Choroid plexus epithelial cell (primary cell): ENCODE data around the gene RPS6KC1.
A peak's percentile ranks its signal among the peaks of the same experiment; 100 is the strongest.
"Not testable (repeated sequence)": the region's sequence is repeated elsewhere in the genome, so short reads cannot be mapped to it uniquely, and the experiment has no call there.

Experiments
- DNase-seq: peaks from one replicate; pipeline ENCODE4 v3.0.0-alpha.2; 2010; ENCODE audit warnings: low read depth
- H3K4me3 ChIP-seq: 2 replicates; pipeline ENCODE4 v1.5.1; 2011; ENCODE audit warnings: low read depth, mild to moderate bottlenecking, control low read depth, low read length, moderate library complexity
- CTCF ChIP-seq: conservative IDR thresholded peaks from 2 replicates; pipeline ENCODE4 v1.5.1; 2011; ENCODE audit warnings: low read depth, mild to moderate bottlenecking, control low read depth, inconsistent platforms, low read length, moderate library complexity

RPS6KC1 gene

GRCh38 chr1:213041443-213041842, 9.6 kb upstream of the RPS6KC1 start:
- H3K4me3 ChIP-seq: no peak overlapping the region
- DNase-seq: peak; percentile 84
- TF ChIP-seq CTCF: no peak

DNA sequence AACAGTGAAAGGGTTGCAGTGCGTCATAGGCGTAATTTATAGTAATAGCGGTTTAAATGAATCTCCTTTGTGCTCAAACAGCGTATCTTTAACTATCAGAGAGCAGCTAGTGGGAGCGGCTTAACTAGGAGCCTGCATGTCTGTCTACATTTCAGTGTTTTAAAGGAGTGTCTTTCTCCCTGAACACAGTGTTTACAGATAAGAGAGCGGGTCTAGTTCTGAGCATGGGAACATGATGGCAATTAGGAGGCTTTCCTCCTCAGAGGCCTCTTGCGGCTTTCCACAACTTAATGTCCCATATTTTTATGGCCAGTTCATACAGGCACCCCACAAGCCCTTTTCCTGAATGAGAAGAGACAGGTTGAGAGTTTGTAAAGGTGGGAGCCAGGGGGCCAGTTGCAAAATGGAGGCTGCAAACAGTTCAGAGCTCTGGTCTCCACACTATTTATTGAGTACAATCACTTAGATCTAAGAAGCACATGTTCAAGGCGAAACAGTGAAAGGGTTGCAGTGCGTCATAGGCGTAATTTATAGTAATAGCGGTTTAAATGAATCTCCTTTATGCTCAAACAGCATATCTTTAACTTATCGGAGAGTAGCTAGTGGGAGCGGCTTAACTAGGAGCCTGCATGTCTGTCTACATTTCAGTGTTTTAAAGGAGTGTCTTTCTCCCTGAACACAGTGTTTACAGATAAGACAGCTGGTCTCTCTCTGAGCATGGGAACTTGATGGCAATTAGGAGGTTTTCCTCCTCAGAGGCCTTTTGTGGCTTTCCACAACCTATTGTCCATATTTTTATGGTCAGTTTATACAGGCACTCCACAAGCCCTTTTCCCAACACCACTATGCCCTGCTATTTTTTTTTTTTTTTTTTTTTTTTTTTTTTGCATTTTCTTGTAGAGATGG, 5.5 kb upstream of the RPS6KC1 start:
- not testable (repeated sequence) for DNase-seq, H3K4me3 ChIP-seq

DNA sequence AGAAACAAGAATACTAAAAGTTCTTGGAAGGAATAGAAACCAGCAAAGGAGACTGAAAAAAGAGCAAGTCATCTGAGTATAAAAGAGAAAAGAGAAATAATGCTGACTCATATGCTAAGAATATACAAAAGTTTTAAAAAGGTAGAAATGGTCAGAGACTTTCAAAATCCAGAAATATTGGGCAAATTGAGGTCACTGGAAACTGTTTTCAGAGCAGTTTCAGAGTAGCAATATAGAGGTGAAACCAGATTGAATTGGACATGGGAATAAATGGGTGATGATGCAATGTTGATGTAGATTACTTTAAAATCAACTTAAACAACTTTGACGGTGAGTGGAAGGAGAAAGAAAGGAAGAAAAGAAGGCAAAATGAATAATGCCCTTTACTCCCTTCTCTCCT, 1.8 kb upstream of the RPS6KC1 start:
- no peak overlapping the region for H3K4me3 ChIP-seq
- TF ChIP-seq CTCF: no peak
- DNase-seq: no peak

DNA sequence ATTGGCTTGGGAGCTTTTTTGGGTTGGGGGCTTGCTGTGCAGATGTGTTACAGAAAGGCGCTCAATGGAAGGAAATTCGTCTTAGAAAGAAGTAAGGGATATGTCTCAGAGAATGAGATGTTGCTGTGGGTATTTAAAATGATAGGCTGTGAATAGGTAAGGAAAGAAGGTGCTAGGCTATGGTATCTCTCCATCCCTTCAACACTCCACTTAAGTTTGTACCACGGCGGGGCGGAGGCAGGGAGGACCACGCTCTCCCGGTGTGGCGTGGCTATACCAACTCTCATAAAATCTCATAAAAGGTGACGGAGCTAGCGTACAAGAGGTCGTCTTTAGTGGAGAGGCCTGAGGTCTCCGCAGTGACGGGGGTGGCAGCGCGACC, 305 bp upstream of the RPS6KC1 start:
- TF ChIP-seq CTCF: no peak
- H3K4me3 ChIP-seq: peak overlapping the region; percentile 94
- DNase-seq: no peak

- H3K4me3 ChIP-seq: peak overlapping the region; percentile 94
- TF ChIP-seq CTCF: no peak
- DNase-seq: no peak
Measured at GRCh38 chr1:213051881-213052202, 801 bp downstream of the RPS6KC1 start.

- no peak for TF ChIP-seq CTCF
- H3K4me3 ChIP-seq: no peak overlapping the region
- no peak for DNase-seq
Measured at GRCh38 chr1:213053455-213053854, 2.4 kb downstream of the RPS6KC1 start.

- DNase-seq: no peak
- H3K4me3 ChIP-seq: no peak overlapping the region
- no peak for TF ChIP-seq CTCF
Measured at GRCh38 chr1:213054142-213054541, 3.1 kb downstream of the RPS6KC1 start.
